Astrocyte of the cerebellum (primary cell): ENCODE measurements around the gene C16orf86.
"Not testable (repeated sequence)": the region's sequence is repeated elsewhere in the genome, so short reads cannot be mapped to it uniquely, and the experiment has no call there.

ENCODE experiments used
- DNase-seq: peaks from one replicate; pipeline ENCODE4 v3.0.0-alpha.2; 2011; ENCODE audit warnings: low read depth
- H3K4me3 ChIP-seq: 2 replicates; pipeline ENCODE4 v1.5.1; 2011; ENCODE audit warnings: mild to moderate bottlenecking, low read depth, low read length, moderate library complexity
- CTCF ChIP-seq: IDR thresholded peaks from 2 replicates; pipeline ENCODE4 v1.5.1; 2012; ENCODE audit warnings: low read length, low read depth, moderate library complexity, mild to moderate bottlenecking; ENCODE audit errors: missing control alignments
- in situ Hi-C: cut with HindIII; loops from 2 replicates; pipeline ENCODE4 v1.10.0; 2017; ENCODE audit warnings: low sequenced_read_pairs

C16orf86 gene

GRCh38 chr16:67685388-67686112, 18.9 kb downstream of the C16orf86 start:
- TF ChIP-seq CTCF, result no peak
- DNase-seq, result no peak
- in situ Hi-C loops, result no loop called here
- no peak overlapping the region for H3K4me3 ChIP-seq

GRCh38 chr16:67693517-67694285, 27.1 kb downstream of the C16orf86 start:
- DNase-seq, in situ Hi-C loops: not testable (repeated sequence)

GRCh38 chr16:67694611-67695010, 28.0 kb downstream of the C16orf86 start:
- no peak for DNase-seq
- no peak overlapping the region for H3K4me3 ChIP-seq
- TF ChIP-seq CTCF, result no peak
- in situ Hi-C loops, result no loop called here

More at GRCh38 chr16:67693517-67694285, 27.1 kb downstream of the C16orf86 start:
- H3K4me3 ChIP-seq, result not testable (repeated sequence)

GRCh38 chr16:67697422-67698185, 31.0 kb downstream of the C16orf86 start:
- TF ChIP-seq CTCF, result no peak
- H3K4me3 ChIP-seq, result no peak overlapping the region
- in situ Hi-C loops, result no loop called here
- DNase-seq, result no peak

- in situ Hi-C loops, result no loop called here
- no peak for TF ChIP-seq CTCF
- no peak for DNase-seq
- H3K4me3 ChIP-seq, result no peak overlapping the region
These were observed 32.7 kb downstream of the C16orf86 start for GRCh38 chr16:67699265-67699664.

GRCh38 chr16:67701420-67701819, 34.8 kb downstream of the C16orf86 start:
- no peak for TF ChIP-seq CTCF
- in situ Hi-C loops, result no loop called here

GRCh38 chr16:67702130-67702529, 35.5 kb downstream of the C16orf86 start:
- in situ Hi-C loops, result no loop called here
- no peak overlapping the region for H3K4me3 ChIP-seq
- TF ChIP-seq CTCF, result no peak
- DNase-seq, result no peak

More at GRCh38 chr16:67701420-67701819, 34.8 kb downstream of the C16orf86 start:
- no peak overlapping the region for H3K4me3 ChIP-seq
- no peak for DNase-seq
